Chondrocyte (in vitro differentiated cells): ENCODE results near the gene SULT2B1. TPM values are rescaled to one million over a fixed set of nuclear protein-coding genes. Genes with fewer than 3 reads are reported as not detected.

ENCODE experiments used
- DNase-seq: peaks from one replicate; pipeline ENCODE4 v3.0.0; 2021; ENCODE audit warnings: mixed read lengths, low spot score
- H3K27ac Mint-ChIP-seq: one replicate; pipeline ENCODE4 v1.8.0; 2021; ENCODE audit warnings: mild to moderate bottlenecking, moderate library complexity, mixed read lengths; ENCODE audit not compliant: unreplicated experiment
- H3K27me3 Mint-ChIP-seq: 2 replicates; pipeline ENCODE4 v1.8.0; 2021; ENCODE audit warnings: low read depth, mixed read lengths
- H3K36me3 Mint-ChIP-seq: 2 replicates; pipeline ENCODE4 v1.8.0; 2021; ENCODE audit warnings: low read depth, mixed read lengths
- H3K4me1 Mint-ChIP-seq: 2 replicates; pipeline ENCODE4 v1.8.0; 2021; ENCODE audit warnings: low read depth, mild to moderate bottlenecking, mixed read lengths
- H3K4me3 Mint-ChIP-seq: one replicate; pipeline ENCODE4 v1.8.0; 2021; ENCODE audit warnings: mild to moderate bottlenecking, moderate library complexity, mixed read lengths; ENCODE audit not compliant: unreplicated experiment
- H3K9me3 Mint-ChIP-seq: 2 replicates; pipeline ENCODE4 v1.8.0; 2021; ENCODE audit warnings: low read depth, mixed read lengths
- CTCF ChIP-seq: fragments of 200-600 bp; sonication (generic); IDR thresholded peaks from 2 replicates; pipeline ENCODE4 v1.5.0; 2021; ENCODE audit warnings: antibody characterized with exemption, mild to moderate bottlenecking, moderate library complexity
- total RNA-seq: library from RNA; stranded (reverse); gene quantifications from 3 replicates; pipeline ENCODE4 v1.2.1, GENCODE V29; 2021

SULT2B1 gene
- total RNA-seq, 1 donor from 2014 or later: 0.22 TPM

- H3K27ac Mint-ChIP-seq: no peak overlapping the region
- TF ChIP-seq CTCF: no peak
- no peaks in the 10 kb centered on the region for H3K9me3 Mint-ChIP-seq
- DNase-seq: no peak
- no peaks in the 10 kb centered on the region for H3K27me3 Mint-ChIP-seq
- H3K4me1 Mint-ChIP-seq: peaks cover 9% of the 10 kb centered on the region
- H3K36me3 Mint-ChIP-seq: no peaks in the 10 kb centered on the region
- no peak overlapping the region for H3K4me3 Mint-ChIP-seq
Observed at GRCh38 chr19:48540110-48540509, 11.9 kb upstream of the SULT2B1 start.

GRCh38 chr19:48541813-48542212 lies 10.2 kb upstream of the SULT2B1 start:
- H3K4me1 Mint-ChIP-seq: peaks cover 9% of the 10 kb centered on the region
- no peak for DNase-seq
- no peaks in the 10 kb centered on the region for H3K9me3 Mint-ChIP-seq
- TF ChIP-seq CTCF: no peak
- H3K4me3 Mint-ChIP-seq: no peak overlapping the region
- H3K27me3 Mint-ChIP-seq: no peaks in the 10 kb centered on the region
- no peaks in the 10 kb centered on the region for H3K36me3 Mint-ChIP-seq
- H3K27ac Mint-ChIP-seq: no peak overlapping the region

GRCh38 chr19:48543121-48543710 lies 8.8 kb upstream of the SULT2B1 start:
- DNase-seq: no peak
- no peaks in the 10 kb centered on the region for H3K27me3 Mint-ChIP-seq
- H3K4me1 Mint-ChIP-seq: peaks cover 9% of the 10 kb centered on the region
- no peak for TF ChIP-seq CTCF
- H3K36me3 Mint-ChIP-seq: no peaks in the 10 kb centered on the region
- no peak overlapping the region for H3K4me3 Mint-ChIP-seq
- H3K27ac Mint-ChIP-seq: no peak overlapping the region
- no peaks in the 10 kb centered on the region for H3K9me3 Mint-ChIP-seq

- Mint-ChIP-seq H3K9me3 (no peaks in the 10 kb centered on the region), H3K4me1 (peaks cover 6% of the 10 kb centered on the region), H3K36me3 (no peaks in the 10 kb centered on the region), H3K4me3 (no peak overlapping the region), H3K27me3 (no peaks in the 10 kb centered on the region), H3K27ac (no peak overlapping the region)
- no peak for TF ChIP-seq CTCF
- no peak for DNase-seq
Observed at GRCh38 chr19:48544856-48545750, 6.9 kb upstream of the SULT2B1 start.

GRCh38 chr19:48547722-48548121 lies 4.2 kb upstream of the SULT2B1 start:
- no peaks in the 10 kb centered on the region for H3K9me3 Mint-ChIP-seq

More at GRCh38 chr19:48547722-48548121, 4.2 kb upstream of the SULT2B1 start:
- H3K27ac Mint-ChIP-seq: no peak overlapping the region
- peaks cover 5% of the 10 kb centered on the region for H3K27me3 Mint-ChIP-seq
- no peaks in the 10 kb centered on the region for H3K36me3 Mint-ChIP-seq
- no peak for DNase-seq
- TF ChIP-seq CTCF: no peak
- no peak overlapping the region for H3K4me3 Mint-ChIP-seq
- peaks cover 6% of the 10 kb centered on the region for H3K4me1 Mint-ChIP-seq
